ENCODE data around the gene TMEM132E. TPM values are rescaled to one million over a fixed set of nuclear protein-coding genes. Genes with fewer than 3 reads are reported as not detected.

Gene TMEM132E
- total RNA-seq, 1 experiment from 2014 or later, result 0.42 TPM

DNA sequence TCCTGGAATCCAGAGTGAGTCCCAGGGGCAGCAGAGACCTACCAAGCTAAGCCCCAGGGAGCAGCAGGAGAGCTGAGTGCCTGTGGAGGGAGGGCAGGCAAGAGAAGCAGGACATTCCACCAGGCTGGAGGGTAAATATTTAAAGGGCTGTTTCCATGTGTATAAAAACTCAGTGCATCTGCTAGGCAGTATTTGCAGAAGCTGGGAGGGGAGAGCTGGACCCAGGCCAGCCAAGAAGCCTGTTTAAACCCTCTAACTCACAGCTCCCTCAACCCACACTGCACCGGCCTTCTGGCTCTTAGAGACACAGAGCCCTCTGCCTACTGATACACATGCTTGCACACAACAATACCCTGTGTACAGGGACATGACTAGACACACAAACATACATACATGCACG is 22.5 kb upstream of the TMEM132E start:
- Histone ChIP-seq H3K27me3 (ENCODE audit: insufficient read depth, low read length) (0 out of 2 replicates have a peak, but pooled peaks cover 2% of the 10 kb centered on the region), H3K4me1 (ENCODE audit: insufficient read depth, low read length) (no peaks in the 10 kb centered on the region), H4K8ac (replicated peaks; ENCODE audit: insufficient read length, low read depth, low read length) (no peak overlapping the region), H2BK15ac (ENCODE audit: low read depth, low read length) (no peak overlapping the region), H3K9ac (ENCODE audit: extremely low read depth, insufficient read length, low read length) (no peak overlapping the region), H2BK120ac (ENCODE audit: low read depth, low read length, poor library complexity, severe bottlenecking) (no peak overlapping the region), H3K79me2 (ENCODE audit: insufficient read depth, low read length) (no peaks in the 10 kb centered on the region), H3K4me2 (ENCODE audit: insufficient read depth, insufficient read length, low read length) (no peak overlapping the region), H3K14ac (ENCODE audit: insufficient read depth, low read length) (no peak overlapping the region), H3K27ac (ENCODE audit: insufficient read length, low read depth, low read length) (no peak overlapping the region), H3K79me1 (ENCODE audit: insufficient read depth, low read depth, low read length, poor library complexity, severe bottlenecking) (no peaks in the 10 kb centered on the region), H2BK12ac (ENCODE audit: insufficient read length, low read depth, low read length) (no peak overlapping the region), H3K4ac (ENCODE audit: low read depth, low read length) (no peak overlapping the region), H2AK5ac (ENCODE audit: insufficient read length, low read length) (no peak overlapping the region), H4K20me1 (ENCODE audit: control insufficient read depth, insufficient read depth, insufficient read length) (no peaks in the 10 kb centered on the region), H3K56ac (ENCODE audit: insufficient read length, low read depth, low read length) (no peak overlapping the region), H2BK20ac (ENCODE audit: low read depth, low read length, poor library complexity, severe bottlenecking) (no peak overlapping the region), H3T11ph (ENCODE audit: low read length) (no peak overlapping the region), H2BK5ac (ENCODE audit: insufficient read length, low read length) (no peak overlapping the region), H3K18ac (ENCODE audit: insufficient read length, low read depth, low read length) (no peak overlapping the region), H2AFZ (ENCODE audit: low read length) (no peak overlapping the region), H4K91ac (ENCODE audit: insufficient read length, low read depth, low read length) (no peak overlapping the region), H3K23ac (ENCODE audit: insufficient read length, low read depth, low read length) (no peak overlapping the region), H3K9me3 (ENCODE audit: control insufficient read depth, low read depth, low read length) (no peaks in the 10 kb centered on the region), H4K5ac (ENCODE audit: insufficient read length, low read depth, low read length) (no peak overlapping the region), H3K23me2 (ENCODE audit: insufficient read length, low read depth, low read length, poor library complexity, severe bottlenecking) (no peaks in the 10 kb centered on the region)
- peaks cover 19% of the 10 kb centered on the region for H3K27me3 Mint-ChIP-seq (ENCODE audit: low read depth)
- no CpG with 5 or more reads among the region's 2 CpGs for WGBS (ENCODE audit: extremely low coverage, insufficient read length, low lambda C conversion rate)
- peaks cover 5 to 8% of the 10 kb centered on the region in 2 experiments; a peak in 2 of 4 replicates for H3K4me1 Mint-ChIP-seq
- no peak for TF ChIP-seq CTCF (conservative IDR thresholded peaks at IDR 0.05)
- no peak overlapping the region for H3K27ac Mint-ChIP-seq
- no peak overlapping the region for H3K4me3 Mint-ChIP-seq
- H3K36me3 Mint-ChIP-seq (ENCODE audit: insufficient read depth in 1 of 3, low read depth in 3 of 3), result no peaks in the 10 kb centered on the region
- H3K9me3 Mint-ChIP-seq, result no peaks in the 10 kb centered on the region
- DNase-seq, result no peak
